K562 (cell line): Measurements from ENCODE around the gene ADRA2B. TPM values are rescaled to one million over a fixed set of nuclear protein-coding genes. Genes with fewer than 3 reads are reported as not detected.
A peak's percentile ranks its signal among the peaks of the same experiment; 100 is the strongest.

Source experiments
- DPF2 ChIP-seq: fragments of 450-650 bp; IDR thresholded peaks from 2 replicates; pipeline ENCODE4 v1.6.1; 2016
- E2F8 ChIP-seq: fragments of 450-650 bp; IDR thresholded peaks from 2 replicates; pipeline ENCODE4 v1.7.1; 2018; ENCODE audit warnings: mild to moderate bottlenecking, low read depth; ENCODE audit not compliant: partially characterized antibody
- FOSL1 ChIP-seq: fragments of 200-800 bp; sonication (Bioruptor generic); conservative IDR thresholded peaks from 2 replicates; pipeline ENCODE4 v1.6.1; 2016; ENCODE audit warnings: missing genetic modification characterization, missing compliant biosample characterization
- FOXJ2 ChIP-seq: fragments of 200-800 bp; sonication (Bioruptor generic); IDR thresholded peaks from 2 replicates; pipeline ENCODE4 v1.6.1; 2016; ENCODE audit warnings: missing genetic modification characterization, missing compliant biosample characterization
- HOMEZ ChIP-seq: fragments of 250-450 bp; sonication (Bioruptor Pico); IDR thresholded peaks from 2 replicates; pipeline ENCODE4 v1.4.0; 2020; ENCODE audit warnings: mild to moderate bottlenecking, moderate library complexity
- MAFG ChIP-seq: fragments of 450-650 bp; conservative IDR thresholded peaks from 2 replicates; pipeline ENCODE4 v1.6.1; 2016; ENCODE audit warnings: missing genetic modification characterization, missing compliant biosample characterization
- MBD2 ChIP-seq: sonication (generic); IDR thresholded peaks from 2 replicates; pipeline ENCODE4 v1.6.1; 2016; ENCODE audit warnings: low read depth, borderline replicate concordance
- PML ChIP-seq: IDR thresholded peaks from 2 replicates; pipeline ENCODE4 v1.6.1; 2012; ENCODE audit warnings: low read length, inconsistent platforms
- PTTG1 ChIP-seq: fragments of 450-650 bp; IDR thresholded peaks from 2 replicates; pipeline ENCODE4 v1.6.1; 2016; ENCODE audit warnings: low read depth, mild to moderate bottlenecking, missing genetic modification characterization, missing compliant biosample characterization
- RB1 ChIP-seq: fragments of 450-650 bp; IDR thresholded peaks from 2 replicates; pipeline ENCODE4 v1.6.1; 2017; ENCODE audit warnings: low read depth, mild to moderate bottlenecking
- SIRT6 ChIP-seq: IDR thresholded peaks from one replicate; pipeline ENCODE4 v1.6.1; 2012; ENCODE audit warnings: low read depth, mild to moderate bottlenecking, control low read depth, inconsistent platforms, low read length, moderate library complexity
- SOX6 ChIP-seq: fragments of 450-650 bp; IDR thresholded peaks from 2 replicates; pipeline ENCODE4 v1.6.1; 2014; ENCODE audit warnings: mild to moderate bottlenecking
- SUPT5H ChIP-seq: fragments of 450-650 bp; IDR thresholded peaks from 2 replicates; pipeline ENCODE4 v1.6.1; 2016
- TAF1 ChIP-seq: IDR thresholded peaks from 2 replicates; pipeline ENCODE4 v1.6.1; 2011; ENCODE audit warnings: mild to moderate bottlenecking, low read length, moderate library complexity; ENCODE audit not compliant: insufficient read depth, control insufficient read depth, severe bottlenecking; ENCODE audit errors: extremely low read depth
- U2AF2 ChIP-seq: fragments of 200-400 bp; formaldehyde crosslinking; optimal IDR thresholded peaks from 2 replicates; pipeline ENCODE3; 2017; ENCODE audit warnings: low read depth, mild to moderate bottlenecking, low read length
- ZKSCAN1 ChIP-seq: fragments of 150-350 bp; IDR thresholded peaks from 2 replicates; pipeline ENCODE4 v1.6.1; 2016; ENCODE audit warnings: low read depth, low read length
- ZNF143 ChIP-seq: sonication (generic); formaldehyde crosslinking; IDR thresholded peaks from 2 replicates; pipeline ENCODE4 v1.9.0; 2022; ENCODE audit warnings: mild to moderate bottlenecking, missing genetic modification reagents
- ZNF639 ChIP-seq, 2 experiments: fragments of 200-800 bp in 1 of 2; sonication (Bioruptor generic) in 1 of 2; sonication (generic) in 1 of 2; formaldehyde crosslinking in 1 of 2; IDR thresholded peaks in 1 of 2; conservative IDR thresholded peaks in 1 of 2; 2 replicates each; pipeline versions ENCODE4 v1.5.0 to v1.6.1; 2016 to 2020; ENCODE audit warnings: missing compliant biosample characterization in 1 of 2, missing genetic modification characterization in 1 of 2, missing genetic modification reagents in 1 of 2
- polyA plus RNA-seq, 8 experiments: library from polyadenylated mRNA; depleted of rRNA in 4 of 8; stranded (reverse) in 5 of 8; unstranded in 3 of 8; fragments of >200 nt; fragmentation: Nextera tagmentation in 2 of 8; fragmentation: Illumina TruSeq in 1 of 8; extraction: Ambion mirVana in 2 of 8; extraction: Trizol in 1 of 8; gene quantifications; 2 replicates each; pipeline versions ENCODE4 v1.2.1 to v1.2.3, GENCODE V29; 2011 to 2014; ENCODE audit warnings: inconsistent platforms in 1 of 8, missing spikeins in 1 of 8
- total RNA-seq, 7 experiments: library from RNA; depleted of rRNA in 6 of 7; stranded (reverse); fragments of >200 nt in 6 of 7; fragmentation: Illumina TruSeq in 2 of 7; extraction: Trizol in 2 of 7; gene quantifications; 2 replicates each; pipeline versions ENCODE4 v1.2.1 to v1.2.3, GENCODE V29; 2011 to 2021; ENCODE audit warnings: low replicate concordance in 1 of 7
- TF ChIP-seq, protein P1 (sequence below): fragments of 450-650 bp; formaldehyde crosslinking; IDR thresholded peaks from 2 replicates; pipeline ENCODE4 v1.4.0; 2020; ENCODE audit warnings: mild to moderate bottlenecking, moderate library complexity

Gene ADRA2B
- total and polyA plus RNA-seq, 9 of the 15 experiments (the other 6 are each of a cell fraction or from before 2014, with no cell fraction given): not detected

DNA sequence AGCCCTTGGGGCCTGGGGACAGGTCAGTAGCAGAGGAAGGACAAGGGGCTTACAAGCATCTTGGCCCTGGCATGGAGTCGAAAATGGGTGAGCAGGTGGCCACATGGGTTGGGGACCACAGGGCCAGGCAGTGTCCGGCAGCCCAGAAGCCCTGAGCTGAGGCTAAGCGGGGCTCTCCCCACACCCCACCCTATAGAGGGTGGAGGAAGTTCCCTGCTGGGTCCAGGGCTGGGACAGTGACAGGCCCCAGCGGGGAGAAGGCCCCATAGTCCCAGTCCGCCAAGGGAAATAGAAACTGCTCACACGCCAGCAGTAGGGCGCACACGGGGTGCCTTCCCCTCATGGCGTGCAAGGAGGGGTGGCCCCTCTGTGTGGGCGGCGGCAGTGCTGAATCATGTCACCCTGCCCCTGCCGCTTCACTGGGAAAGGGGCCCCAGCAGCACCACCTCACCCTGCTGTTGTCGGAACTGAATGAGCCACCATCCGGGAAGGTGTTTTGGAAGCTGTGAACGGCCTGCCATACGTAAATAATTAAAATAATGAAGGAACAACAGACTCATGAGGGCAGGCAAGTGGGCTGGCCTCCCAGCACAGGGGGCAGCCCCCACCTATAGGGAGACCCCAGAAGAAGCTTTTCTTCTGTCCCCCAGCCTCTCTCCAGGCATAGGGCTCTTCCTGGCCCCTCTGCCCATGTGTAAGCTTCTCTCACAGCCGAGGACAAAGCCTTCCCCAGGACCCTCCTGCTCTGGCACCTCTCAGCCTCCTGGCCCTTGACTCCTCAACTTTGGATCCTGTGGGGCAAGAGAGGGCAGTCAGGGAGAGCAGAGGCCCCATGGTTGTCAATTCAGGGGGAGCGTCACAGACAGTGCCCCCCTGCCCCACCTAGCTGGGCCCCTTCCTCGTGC lies 41.5 kb upstream of the ADRA2B start (continued):
- TF ChIP-seq SIRT6 (no peak), HOMEZ (CRISPR knock-in tag) (no peak), ZNF143 (CRISPR knock-in tag) (no peak), ZNF639 (CRISPR knock-in tag; conservative IDR thresholded peaks at IDR 0.05 in 1 of 2, IDR thresholded peaks at IDR 0.05 in 1 of 2) (peak in 1 of 2 experiments; percentile 34; a peak in 1 of 4 replicates), PTTG1 (tag) (no peak), SUPT5H (peak; percentile 50), ZKSCAN1 (no peak), FOSL1 (tag) (peak; percentile 27; the same call in 1 of the 2 replicates), SOX6 (no peak), U2AF2 (no peak), RB1 (0 out of 2 replicates have a peak, but pooled peaks have one; percentile 39), E2F8 (no peak), PML (no peak), MAFG (peak; percentile 71), FOXJ2 (tag) (no peak), DPF2 (0 out of 2 replicates have a peak, but pooled peaks have one; percentile 62), TAF1 (peak; percentile 30), MBD2 (0 out of 2 replicates have a peak, but pooled peaks have one; percentile 39)
- TF ChIP-seq, protein P1, sequence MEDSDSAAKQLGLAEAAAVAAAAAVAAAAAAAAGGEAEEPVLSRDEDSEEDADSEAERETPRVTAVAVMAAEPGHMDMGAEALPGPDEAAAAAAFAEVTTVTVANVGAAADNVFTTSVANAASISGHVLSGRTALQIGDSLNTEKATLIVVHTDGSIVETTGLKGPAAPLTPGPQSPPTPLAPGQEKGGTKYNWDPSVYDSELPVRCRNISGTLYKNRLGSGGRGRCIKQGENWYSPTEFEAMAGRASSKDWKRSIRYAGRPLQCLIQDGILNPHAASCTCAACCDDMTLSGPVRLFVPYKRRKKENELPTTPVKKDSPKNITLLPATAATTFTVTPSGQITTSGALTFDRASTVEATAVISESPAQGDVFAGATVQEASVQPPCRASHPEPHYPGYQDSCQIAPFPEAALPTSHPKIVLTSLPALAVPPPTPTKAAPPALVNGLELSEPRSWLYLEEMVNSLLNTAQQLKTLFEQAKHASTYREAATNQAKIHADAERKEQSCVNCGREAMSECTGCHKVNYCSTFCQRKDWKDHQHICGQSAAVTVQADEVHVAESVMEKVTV (CRISPR knock-in tag): no peak
